T-cell (primary cell): ENCODE data around the gene OTOS. TPM values are rescaled to one million over a fixed set of nuclear protein-coding genes. Genes with fewer than 3 reads are reported as not detected.

Source experiments
- ATAC-seq, 4 experiments: fragments of 200-7000 bp in 3 of 4; fragments of 150-1000 bp in 1 of 4; cut with Tn5 transposase; replicated peaks in 1 of 4; 1 replicate in 3 of 4; 2 replicates in 1 of 4; pipeline ENCODE4 v1.10.0; 2021; ENCODE audit warnings: moderate library complexity in 3 of 4, mild to moderate bottlenecking in 2 of 4, moderate number of reproducible peaks in 1 of 4
- CTCF ChIA-PET, 2 donors: fragments of 300-600 bp; sonication (Branson Sonifier 250); formaldehyde crosslinking; loops; one replicate each; lab custom pipeline; 2022; ENCODE audit warnings: antibody characterized with exemption in 2 of 2; lab: Charles Lee
- POLR2A ChIA-PET, 2 donors: fragments of 300-600 bp; sonication (Branson Sonifier 250); formaldehyde crosslinking; loops; one replicate each; lab custom pipeline; 2022; ENCODE audit warnings: antibody characterized with exemption in 2 of 2; lab: Charles Lee
- DNase-seq, 35 experiments: peaks; one replicate each; pipeline versions ENCODE4 v3.0.0 to v3.0.0-alpha.2; 2013 to 2023
- H3K27ac ChIP-seq: one replicate; pipeline ENCODE4 v1.5.1; 2013; ENCODE audit warnings: low read length
- H3K27me3 ChIP-seq, 2 experiments: replicated peaks in 1 of 2; 1 replicate in 1 of 2; 2 replicates in 1 of 2; pipeline versions ENCODE4 v1.6.1 to v1.7.0; 2013; ENCODE audit warnings: low read length in 1 of 2, mixed read lengths in 1 of 2; ENCODE audit not compliant: control insufficient read depth in 2 of 2, insufficient read depth in 2 of 2; ENCODE audit errors: extremely low read depth in 1 of 2
- H3K36me3 ChIP-seq, 2 donors: 1 replicate in 1 of 2; 2 replicates in 1 of 2; pipeline versions ENCODE4 v1.6.1 to v1.7.0; 2013; ENCODE audit warnings: low read length in 1 of 2; ENCODE audit not compliant: control insufficient read depth in 2 of 2, insufficient read depth in 1 of 2; ENCODE audit errors: extremely low read depth in 1 of 2
- H3K4me1 ChIP-seq, 2 experiments: 1 replicate in 1 of 2; 2 replicates in 1 of 2; pipeline versions ENCODE4 v1.6.1 to v1.7.0; 2013; ENCODE audit warnings: low read length in 2 of 2, mixed read lengths in 1 of 2; ENCODE audit not compliant: insufficient read depth in 2 of 2, control insufficient read depth in 1 of 2; ENCODE audit errors: extremely low read depth in 1 of 2
- H3K4me3 ChIP-seq, 2 donors: 1 replicate in 1 of 2; 2 replicates in 1 of 2; pipeline versions ENCODE4 v1.5.1 to v1.7.0; 2013; ENCODE audit warnings: mild to moderate bottlenecking in 2 of 2, low read length in 1 of 2, moderate library complexity in 1 of 2; ENCODE audit not compliant: control insufficient read depth in 1 of 2; ENCODE audit errors: extremely low read depth in 1 of 2
- H3K9me3 ChIP-seq: 2 replicates; pipeline ENCODE4 v1.7.0; 2013
- H3K27ac Mint-ChIP-seq, 2 donors: one replicate each; pipeline ENCODE4 v1.8.0; 2020 to 2021; ENCODE audit warnings: mild to moderate bottlenecking in 2 of 2, mixed read lengths in 2 of 2
- H3K27me3 Mint-ChIP-seq, 2 donors: one replicate each; pipeline ENCODE4 v1.8.0; 2021 to 2022; ENCODE audit warnings: mixed read lengths in 2 of 2
- H3K36me3 Mint-ChIP-seq: one replicate; pipeline ENCODE4 v1.8.0; 2021; ENCODE audit warnings: mixed read lengths
- H3K4me1 Mint-ChIP-seq, 3 donors: one replicate each; pipeline ENCODE4 v1.8.0; 2020 to 2022; ENCODE audit warnings: mixed read lengths in 3 of 3, mild to moderate bottlenecking in 1 of 3
- H3K4me3 Mint-ChIP-seq, 3 donors: one replicate each; pipeline ENCODE4 v1.8.0; 2020 to 2022; ENCODE audit warnings: mild to moderate bottlenecking in 3 of 3, mixed read lengths in 3 of 3, moderate library complexity in 3 of 3
- H3K9me3 Mint-ChIP-seq, 3 donors: one replicate each; pipeline ENCODE4 v1.8.0; 2020 to 2022; ENCODE audit warnings: mixed read lengths in 3 of 3
- WGBS: methylation state at CpG from one replicate; pipeline ENCODE4 v1.1.5; 2013; ENCODE audit warnings: missing lambda C conversion rate; ENCODE audit not compliant: insufficient coverage; 5-methylcytosine and 5-hydroxymethylcytosine counted together
- total RNA-seq, 35 experiments: library from RNA in 6 of 35; stranded (reverse) in 6 of 35; fragments of 120-200 nt in 1 of 35; gene quantifications; one replicate each; pipeline versions ENCODE4 v1.2.1 to v1.2.4 and lab custom pipeline; 2013 to 2026

OTOS gene
- total RNA-seq, 5 donors from 2014 or later (not counting 1 experiment from before 2014, with no cell fraction given), result not detected

GRCh38 chr2:240131941-240132650 lies 8.4 kb downstream of the OTOS start:
- peaks cover 17 to 34% (median 24%) of the 10 kb centered on the region in 3 donors for H3K4me1 Mint-ChIP-seq
- Histone ChIP-seq H3K27ac (no peak overlapping the region), H3K27me3 (no peaks in the 10 kb centered on the region), H3K4me1 (peaks cover 7 to 24% of the 10 kb centered on the region in 2 experiments), H3K4me3 (no peak overlapping the region), H3K9me3 (no peaks in the 10 kb centered on the region), H3K36me3 (peaks cover 35 to 50% of the 10 kb centered on the region in 2 donors)
- H3K4me3 Mint-ChIP-seq, result no peak overlapping the region
- ChIA-PET POLR2A (no interaction called here), CTCF (no interaction called here)
- H3K9me3 Mint-ChIP-seq, result no peaks in the 10 kb centered on the region
- peaks cover 46% of the 10 kb centered on the region for H3K36me3 Mint-ChIP-seq
- H3K27me3 Mint-ChIP-seq, result no peaks in the 10 kb centered on the region
- no peak overlapping the region for H3K27ac Mint-ChIP-seq
- DNase-seq (no peak), ATAC-seq (no peak)
- over 99% methylated on average over 17 of the region's 22 CpGs for WGBS

- H3K4me1 ChIP-seq, result peaks cover 7 to 18% of the 10 kb centered on the region in 2 experiments
- POLR2A ChIA-PET, result no interaction called here
- Mint-ChIP-seq H3K27me3 (no peaks in the 10 kb centered on the region), H3K36me3 (peaks cover 51% of the 10 kb centered on the region), H3K4me1 (peaks cover 14 to 28% (median 21%) of the 10 kb centered on the region in 3 donors), H3K4me3 (no peak overlapping the region), H3K27ac (no peak overlapping the region), H3K9me3 (no peaks in the 10 kb centered on the region)
- H3K4me3 ChIP-seq, result no peak overlapping the region
- no peak overlapping the region for H3K27ac ChIP-seq
- peaks cover 35 to 50% of the 10 kb centered on the region in 2 donors for H3K36me3 ChIP-seq
- DNase-seq, result no peak
- H3K27me3 ChIP-seq, result no peaks in the 10 kb centered on the region
- 98% methylated on average over 15 of the region's 16 CpGs for WGBS
- no peak for ATAC-seq
- no peaks in the 10 kb centered on the region for H3K9me3 ChIP-seq
- CTCF ChIA-PET, result no interaction called here
These were observed 9.2 kb downstream of the OTOS start for GRCh38 chr2:240131296-240131695.

GRCh38 chr2:240130393-240131195 lies 9.9 kb downstream of the OTOS start:
- Mint-ChIP-seq H3K27ac (no peak overlapping the region), H3K4me1 (peaks cover 12 to 23% (median 20%) of the 10 kb centered on the region in 3 donors), H3K9me3 (no peaks in the 10 kb centered on the region), H3K36me3 (peaks cover 54% of the 10 kb centered on the region), H3K27me3 (no peaks in the 10 kb centered on the region), H3K4me3 (no peak overlapping the region)
- H3K4me1 ChIP-seq, result peaks cover 6 to 15% of the 10 kb centered on the region in 2 experiments
- 97% methylated on average over 17 of the region's 23 CpGs for WGBS
- POLR2A ChIA-PET, result no interaction called here
- no peak overlapping the region for H3K4me3 ChIP-seq
- peaks cover 35 to 50% of the 10 kb centered on the region in 2 donors for H3K36me3 ChIP-seq
- DNase-seq, result no peak
- no peak for ATAC-seq
- CTCF ChIA-PET, result no interaction called here
- no peak overlapping the region for H3K27ac ChIP-seq
- no peaks in the 10 kb centered on the region for H3K27me3 ChIP-seq
- H3K9me3 ChIP-seq, result no peaks in the 10 kb centered on the region

GRCh38 chr2:240129731-240130392 lies 10.6 kb downstream of the OTOS start:
- Histone ChIP-seq H3K27me3 (no peaks in the 10 kb centered on the region), H3K4me1 (peaks cover 0 to 8% of the 10 kb centered on the region in 2 experiments), H3K27ac (no peak overlapping the region), H3K9me3 (no peaks in the 10 kb centered on the region), H3K36me3 (peaks cover 35 to 50% of the 10 kb centered on the region in 2 donors), H3K4me3 (no peak overlapping the region)
- Mint-ChIP-seq H3K9me3 (no peaks in the 10 kb centered on the region), H3K4me3 (no peak overlapping the region), H3K36me3 (peaks cover 57% of the 10 kb centered on the region), H3K4me1 (peaks cover 4 to 16% (median 13%) of the 10 kb centered on the region in 3 donors), H3K27me3 (no peaks in the 10 kb centered on the region), H3K27ac (no peak overlapping the region)
- DNase-seq, result no peak
- CTCF ChIA-PET, result no interaction called here
- ATAC-seq, result no peak
- 97% methylated on average over 22 of the region's 22 CpGs for WGBS
- POLR2A ChIA-PET, result no interaction called here

GRCh38 chr2:240129311-240129710 lies 11.1 kb downstream of the OTOS start:
- WGBS, result 96% methylated on average over 6 of the region's 7 CpGs
- ChIA-PET CTCF (no interaction called here), POLR2A (no interaction called here)
- Mint-ChIP-seq H3K9me3 (no peaks in the 10 kb centered on the region), H3K27me3 (no peaks in the 10 kb centered on the region), H3K4me1 (peaks cover 0 to 10% (median 7%) of the 10 kb centered on the region in 3 donors), H3K27ac (no peak overlapping the region), H3K36me3 (peaks cover 57% of the 10 kb centered on the region), H3K4me3 (no peak overlapping the region)
- Histone ChIP-seq H3K27me3 (no peaks in the 10 kb centered on the region), H3K4me3 (no peak overlapping the region), H3K36me3 (peaks cover 35 to 50% of the 10 kb centered on the region in 2 donors), H3K27ac (no peak overlapping the region), H3K4me1 (peaks cover 0 to 2% of the 10 kb centered on the region in 2 experiments), H3K9me3 (no peaks in the 10 kb centered on the region)
- DNase-seq (no peak), ATAC-seq (no peak)

- no peak for ATAC-seq
- ChIA-PET CTCF (no interaction called here), POLR2A (no interaction called here)
- Mint-ChIP-seq H3K9me3 (no peaks in the 10 kb centered on the region), H3K27ac (no peak overlapping the region), H3K4me3 (no peak overlapping the region), H3K36me3 (peaks cover 57% of the 10 kb centered on the region), H3K27me3 (no peaks in the 10 kb centered on the region), H3K4me1 (peaks cover 0 to 4% (median under 1%) of the 10 kb centered on the region in 3 donors)
- Histone ChIP-seq H3K36me3 (peaks cover 35 to 48% of the 10 kb centered on the region in 2 donors), H3K27ac (no peak overlapping the region), H3K9me3 (no peaks in the 10 kb centered on the region), H3K4me1 (no peaks in the 10 kb centered on the region), H3K27me3 (no peaks in the 10 kb centered on the region), H3K4me3 (no peak overlapping the region)
- DNase-seq, result no peak
- WGBS, result 94% methylated on average over 12 of the region's 12 CpGs
These were observed 11.8 kb downstream of the OTOS start for GRCh38 chr2:240128608-240129145.
